T-helper 2 cell (primary cell): Measurements from ENCODE around the gene ACIN1.
"Not testable (repeated sequence)": the region's sequence is repeated elsewhere in the genome, so short reads cannot be mapped to it uniquely, and the experiment has no call there.

Experiments
- DNase-seq, 5 experiments: peaks; one replicate each; pipeline versions ENCODE4 v3.0.0 to v3.0.0-alpha.2; 2012 to 2022

ACIN1 gene

GRCh38 chr14:23124337-23124954 lies 29.5 kb upstream of the ACIN1 start:
- DNase-seq = no peak

- no peak for DNase-seq
Measured at GRCh38 chr14:23123419-23123818, 28.5 kb upstream of the ACIN1 start.

- no peak for DNase-seq
Measured at GRCh38 chr14:23122086-23122485, 27.1 kb upstream of the ACIN1 start.

- DNase-seq = peak in 1 of 5 experiments; percentile 66
Measured at GRCh38 chr14:23121361-23121771, 26.4 kb upstream of the ACIN1 start.

- peak; percentile 34 to 81 (median 68) for DNase-seq
Measured at GRCh38 chr14:23120541-23121251, 25.8 kb upstream of the ACIN1 start.

GRCh38 chr14:23119363-23120327 lies 24.7 kb upstream of the ACIN1 start:
- peak in 2 of 5 experiments; percentile 12 to 77 for DNase-seq

- no peak for DNase-seq
Measured at GRCh38 chr14:23118506-23119362, 23.8 kb upstream of the ACIN1 start, which contains the start of gene CEBPE. CEBPE (minus strand) TSS chr14:23119255; CDS start chr14:23119091, 164 bp downstream.

GRCh38 chr14:23117371-23118020 lies 22.6 kb upstream of the ACIN1 start:
- DNase-seq = no peak

- DNase-seq = no peak
Measured at GRCh38 chr14:23115918-23116317, 21.0 kb upstream of the ACIN1 start.

GRCh38 chr14:23115039-23115731 lies 20.2 kb upstream of the ACIN1 start:
- DNase-seq = no peak

- DNase-seq = no peak
Measured at GRCh38 chr14:23114669-23115038, 19.7 kb upstream of the ACIN1 start.

GRCh38 chr14:23114120-23114458 lies 19.2 kb upstream of the ACIN1 start:
- DNase-seq = no peak

- no peak for DNase-seq
Measured at GRCh38 chr14:23113431-23114119, 18.6 kb upstream of the ACIN1 start.

GRCh38 chr14:23112359-23113178 lies 17.6 kb upstream of the ACIN1 start:
- DNase-seq = peak in 1 of 5 experiments; percentile 17

GRCh38 chr14:23110579-23111365 lies 15.8 kb upstream of the ACIN1 start:
- no peak for DNase-seq

GRCh38 chr14:23109769-23110168 lies 14.8 kb upstream of the ACIN1 start:
- no peak for DNase-seq

- not testable (repeated sequence) for DNase-seq
Measured at GRCh38 chr14:23108169-23108568, 13.2 kb upstream of the ACIN1 start.

GRCh38 chr14:23107620-23108019 lies 12.7 kb upstream of the ACIN1 start:
- not testable (repeated sequence) for DNase-seq

GRCh38 chr14:23106747-23107045 lies 11.8 kb upstream of the ACIN1 start:
- no peak for DNase-seq
